KOPT-K1 (cell line): ENCODE data around the gene MVB12B.

Experiments used
- H3K27ac ChIP-seq: fragments of 200-600 bp; sonication (generic); 2 replicates; pipeline ENCODE4 v1.5.1; 2016; ENCODE audit warnings: antibody characterized with exemption, mild to moderate bottlenecking, low read depth, low read length; ENCODE audit not compliant: poor library complexity, severe bottlenecking
- H3K36me3 ChIP-seq: fragments of 200-600 bp; sonication (generic); 2 replicates; pipeline ENCODE4 v1.5.1; 2017; ENCODE audit warnings: antibody characterized with exemption, mild to moderate bottlenecking, low read length, moderate library complexity; ENCODE audit not compliant: insufficient read depth
- H3K9me3 ChIP-seq: fragments of 200-600 bp; sonication (generic); 2 replicates; pipeline ENCODE4 v1.5.1; 2017; ENCODE audit warnings: antibody characterized with exemption, low read length, mild to moderate bottlenecking; ENCODE audit not compliant: insufficient read depth, poor library complexity, severe bottlenecking

Gene MVB12B

GRCh38 chr9:126494264-126494663, 167.6 kb downstream of the MVB12B start:
- Histone ChIP-seq H3K27ac (no peak overlapping the region), H3K36me3 (no peaks in the 10 kb centered on the region), H3K9me3 (no peaks in the 10 kb centered on the region)

GRCh38 chr9:126494746-126495145, 168.1 kb downstream of the MVB12B start:
- no peaks in the 10 kb centered on the region for H3K36me3 ChIP-seq
- H3K27ac ChIP-seq, result no peak overlapping the region
- no peaks in the 10 kb centered on the region for H3K9me3 ChIP-seq

- Histone ChIP-seq H3K36me3 (no peaks in the 10 kb centered on the region), H3K27ac (no peak overlapping the region), H3K9me3 (peaks cover under 1% of the 10 kb centered on the region)
Measured at GRCh38 chr9:126495411-126496180, 169.0 kb downstream of the MVB12B start.

- peaks cover 6% of the 10 kb centered on the region for H3K9me3 ChIP-seq
- no peaks in the 10 kb centered on the region for H3K36me3 ChIP-seq
- no peak overlapping the region for H3K27ac ChIP-seq
Measured at GRCh38 chr9:126496181-126496576, 169.6 kb downstream of the MVB12B start.

GRCh38 chr9:126496781-126497659, 170.4 kb downstream of the MVB12B start:
- H3K36me3 ChIP-seq, result no peaks in the 10 kb centered on the region
- no peak overlapping the region for H3K27ac ChIP-seq
- peaks cover 8% of the 10 kb centered on the region for H3K9me3 ChIP-seq

GRCh38 chr9:126497660-126498275, 171.1 kb downstream of the MVB12B start:
- Histone ChIP-seq H3K27ac (no peak overlapping the region), H3K9me3 (peaks cover 8% of the 10 kb centered on the region), H3K36me3 (no peaks in the 10 kb centered on the region)

- Histone ChIP-seq H3K27ac (no peak overlapping the region), H3K9me3 (peaks cover 8% of the 10 kb centered on the region), H3K36me3 (no peaks in the 10 kb centered on the region)
Measured at GRCh38 chr9:126498331-126498730, 171.7 kb downstream of the MVB12B start.

- no peaks in the 10 kb centered on the region for H3K36me3 ChIP-seq
- H3K27ac ChIP-seq, result no peak overlapping the region
- peaks cover 8% of the 10 kb centered on the region for H3K9me3 ChIP-seq
Measured at GRCh38 chr9:126499005-126499910, 172.6 kb downstream of the MVB12B start.

- H3K27ac ChIP-seq, result no peak overlapping the region
- no peaks in the 10 kb centered on the region for H3K36me3 ChIP-seq
- H3K9me3 ChIP-seq, result peaks cover 8% of the 10 kb centered on the region
Measured at GRCh38 chr9:126499911-126500599, 173.4 kb downstream of the MVB12B start.

GRCh38 chr9:126500600-126501382, 174.2 kb downstream of the MVB12B start:
- H3K9me3 ChIP-seq, result peaks cover 8% of the 10 kb centered on the region
- no peak overlapping the region for H3K27ac ChIP-seq
- H3K36me3 ChIP-seq, result no peaks in the 10 kb centered on the region

GRCh38 chr9:126501383-126502331, 175.0 kb downstream of the MVB12B start:
- H3K27ac ChIP-seq, result no peak overlapping the region
- no peaks in the 10 kb centered on the region for H3K36me3 ChIP-seq
- peaks cover 8% of the 10 kb centered on the region for H3K9me3 ChIP-seq

GRCh38 chr9:126502417-126503332, 176.0 kb downstream of the MVB12B start:
- peaks cover 8% of the 10 kb centered on the region for H3K9me3 ChIP-seq
- no peaks in the 10 kb centered on the region for H3K36me3 ChIP-seq
- no peak overlapping the region for H3K27ac ChIP-seq
